Measurements from ENCODE around the gene POTEI.
"Not testable (repeated sequence)": the region's sequence is repeated elsewhere in the genome, so short reads cannot be mapped to it uniquely, and the experiment has no call there.

The POTEI gene

DNA sequence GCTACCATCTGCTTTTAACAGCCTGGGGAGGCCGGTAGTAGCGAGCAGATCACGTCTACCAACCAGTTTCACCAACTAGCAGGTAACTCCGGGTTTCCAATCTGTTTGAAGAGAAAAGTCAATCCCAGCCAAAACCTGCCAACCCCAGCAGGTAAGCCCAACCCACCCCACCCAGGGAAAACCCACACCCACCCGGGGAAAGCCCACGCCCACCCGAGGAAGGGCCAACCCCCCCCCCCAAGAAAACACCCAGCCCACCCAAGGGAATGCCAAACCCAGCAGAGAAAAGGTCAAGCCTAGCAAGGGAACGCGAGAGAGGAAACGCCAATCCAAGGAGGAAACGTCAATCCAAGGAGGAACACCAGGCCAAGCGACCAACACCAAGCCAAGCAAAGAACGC, at the start of gene POTEI:
Gene POTEI, minus strand, starts transcription at position 101 of the 400 bp plus-strand sequence. Its CDS starts 93 bp downstream, at position 8.
- H4K20me1 ChIP-seq (ENCODE audit: insufficient read depth, low read length); H3K4me1 ChIP-seq (ENCODE audit: insufficient read depth, low read length); H2AFZ ChIP-seq (ENCODE audit: low read depth, low read length); H3K9ac ChIP-seq (ENCODE audit: low read depth, low read length); H3K4me2 ChIP-seq (ENCODE audit: insufficient read depth, low read length); H3K79me2 ChIP-seq (ENCODE audit: insufficient read depth, low read length); H3K27ac ChIP-seq (ENCODE audit: low read length); DNase-seq; H3K27me3 ChIP-seq (ENCODE audit: insufficient read depth, low read length, poor library complexity); H3K4me3 ChIP-seq (ENCODE audit: low read depth in 1 of 2, low read length in 2 of 2); H3K9me3 ChIP-seq (ENCODE audit: insufficient read depth, low read length, severe bottlenecking); H3K36me3 ChIP-seq (ENCODE audit: insufficient read depth, low read length); ATAC-seq (ENCODE audit: insufficient read depth, low read depth): not testable (repeated sequence)

DNA sequence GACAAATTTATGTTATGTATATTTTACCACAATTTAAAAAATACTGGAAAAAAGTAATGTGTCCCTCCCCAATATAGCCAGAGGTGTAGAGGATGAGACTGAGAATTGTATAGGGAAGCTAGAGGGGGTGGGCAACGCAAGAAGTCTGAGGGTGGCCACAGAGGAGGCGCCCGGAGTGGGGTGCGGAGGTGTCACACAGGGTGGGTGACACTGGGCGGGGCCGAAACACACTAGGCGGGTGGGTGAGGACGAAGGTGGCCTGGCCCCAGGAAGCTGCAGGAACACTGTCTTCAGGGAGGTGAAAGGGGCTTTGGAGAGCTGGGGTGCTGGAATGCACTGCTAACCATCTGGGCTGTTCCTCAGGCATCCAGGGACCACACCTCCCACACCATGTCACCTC, 47.3 kb upstream of the POTEI start:
- not testable (repeated sequence) for DNase-seq; H3K36me3 ChIP-seq (ENCODE audit: insufficient read depth, low read length); H3K27me3 ChIP-seq (ENCODE audit: insufficient read depth, low read length, poor library complexity); H3K9me3 ChIP-seq (ENCODE audit: insufficient read depth, low read length, severe bottlenecking); H3K4me2 ChIP-seq (ENCODE audit: insufficient read depth, low read length); H3K27ac ChIP-seq (ENCODE audit: low read length); H3K4me3 ChIP-seq (ENCODE audit: low read depth in 1 of 2, low read length in 2 of 2); H2AFZ ChIP-seq (ENCODE audit: low read depth, low read length); H3K79me2 ChIP-seq (ENCODE audit: insufficient read depth, low read length); H3K9ac ChIP-seq (ENCODE audit: low read depth, low read length); H3K4me1 ChIP-seq (ENCODE audit: insufficient read depth, low read length); H4K20me1 ChIP-seq (ENCODE audit: insufficient read depth, low read length); ATAC-seq (ENCODE audit: insufficient read depth, low read depth)

DNA sequence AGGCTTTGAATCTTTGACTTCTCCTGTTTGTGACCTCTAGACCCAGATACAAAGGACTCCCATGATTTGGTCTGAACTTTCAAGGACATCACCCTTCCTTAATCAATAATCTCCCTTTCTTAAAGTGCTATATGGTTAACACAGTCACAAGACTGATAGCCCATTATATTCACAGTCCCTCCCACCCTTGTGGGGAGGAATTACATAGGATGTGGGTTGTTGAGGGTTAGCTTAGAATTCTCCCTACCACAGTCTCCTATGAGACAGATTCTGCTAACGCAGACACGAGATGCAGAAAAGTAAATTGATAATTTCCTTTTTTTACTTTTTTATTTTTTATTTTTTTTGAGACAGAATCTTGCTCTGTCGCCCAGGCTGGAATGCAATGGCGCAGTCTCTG, 45.0 kb upstream of the POTEI start:
- ATAC-seq (ENCODE audit: insufficient read depth, low read depth); H3K79me2 ChIP-seq (ENCODE audit: insufficient read depth, low read length); H3K36me3 ChIP-seq (ENCODE audit: insufficient read depth, low read length): not testable (repeated sequence)

DNA sequence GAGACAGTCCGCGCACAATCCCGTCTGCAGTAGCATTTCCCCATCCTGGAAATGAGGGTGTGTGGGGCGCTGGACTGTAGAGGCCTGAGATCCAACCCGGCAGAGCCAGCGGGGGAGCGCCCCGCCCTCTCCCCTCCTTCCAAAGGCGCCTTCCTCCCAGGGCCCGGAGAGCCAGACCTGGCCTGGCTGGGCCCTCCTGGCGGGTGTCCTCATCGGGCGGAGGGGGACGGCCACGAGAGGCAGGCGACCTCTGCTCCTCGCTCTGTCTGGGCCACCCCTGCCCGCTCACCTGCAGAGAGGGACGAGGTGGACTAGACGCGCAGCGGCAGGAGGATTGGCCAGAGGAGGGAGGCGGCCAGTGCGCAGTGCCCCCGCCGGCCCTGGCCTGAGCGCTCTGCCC, 40.3 kb upstream of the POTEI start:
- DNase-seq: not testable (repeated sequence)

More for the DNA sequence above, 45.0 kb upstream of the POTEI start:
- DNase-seq; H2AFZ ChIP-seq (ENCODE audit: low read depth, low read length); H3K4me2 ChIP-seq (ENCODE audit: insufficient read depth, low read length); H3K9me3 ChIP-seq (ENCODE audit: insufficient read depth, low read length, severe bottlenecking); H3K4me3 ChIP-seq (ENCODE audit: low read depth in 1 of 2, low read length in 2 of 2); H3K27me3 ChIP-seq (ENCODE audit: insufficient read depth, low read length, poor library complexity); H4K20me1 ChIP-seq (ENCODE audit: insufficient read depth, low read length); H3K4me1 ChIP-seq (ENCODE audit: insufficient read depth, low read length); H3K27ac ChIP-seq (ENCODE audit: low read length); H3K9ac ChIP-seq (ENCODE audit: low read depth, low read length): not testable (repeated sequence)

GRCh38 chr2:130548418-130548817, 39.3 kb upstream of the POTEI start:
- ATAC-seq (ENCODE audit: insufficient read depth, low read depth); H3K9me3 ChIP-seq (ENCODE audit: insufficient read depth, low read length, severe bottlenecking); H3K4me2 ChIP-seq (ENCODE audit: insufficient read depth, low read length); H3K27ac ChIP-seq (ENCODE audit: low read length); H3K27me3 ChIP-seq (ENCODE audit: insufficient read depth, low read length, poor library complexity); H3K79me2 ChIP-seq (ENCODE audit: insufficient read depth, low read length); H3K36me3 ChIP-seq (ENCODE audit: insufficient read depth, low read length); DNase-seq; H2AFZ ChIP-seq (ENCODE audit: low read depth, low read length); H3K4me3 ChIP-seq (ENCODE audit: low read depth in 1 of 2, low read length in 2 of 2); H3K4me1 ChIP-seq (ENCODE audit: insufficient read depth, low read length); H3K9ac ChIP-seq (ENCODE audit: low read depth, low read length); H4K20me1 ChIP-seq (ENCODE audit: insufficient read depth, low read length): not testable (repeated sequence)

More for the DNA sequence above, 40.3 kb upstream of the POTEI start:
- not testable (repeated sequence) for H2AFZ ChIP-seq (ENCODE audit: low read depth, low read length); H3K4me3 ChIP-seq (ENCODE audit: low read depth in 1 of 2, low read length in 2 of 2); ATAC-seq (ENCODE audit: insufficient read depth, low read depth); H3K36me3 ChIP-seq (ENCODE audit: insufficient read depth, low read length); H3K27me3 ChIP-seq (ENCODE audit: insufficient read depth, low read length, poor library complexity); H3K9ac ChIP-seq (ENCODE audit: low read depth, low read length); H3K4me2 ChIP-seq (ENCODE audit: insufficient read depth, low read length); H3K4me1 ChIP-seq (ENCODE audit: insufficient read depth, low read length); H3K9me3 ChIP-seq (ENCODE audit: insufficient read depth, low read length, severe bottlenecking); H4K20me1 ChIP-seq (ENCODE audit: insufficient read depth, low read length); H3K27ac ChIP-seq (ENCODE audit: low read length); H3K79me2 ChIP-seq (ENCODE audit: insufficient read depth, low read length)

DNA sequence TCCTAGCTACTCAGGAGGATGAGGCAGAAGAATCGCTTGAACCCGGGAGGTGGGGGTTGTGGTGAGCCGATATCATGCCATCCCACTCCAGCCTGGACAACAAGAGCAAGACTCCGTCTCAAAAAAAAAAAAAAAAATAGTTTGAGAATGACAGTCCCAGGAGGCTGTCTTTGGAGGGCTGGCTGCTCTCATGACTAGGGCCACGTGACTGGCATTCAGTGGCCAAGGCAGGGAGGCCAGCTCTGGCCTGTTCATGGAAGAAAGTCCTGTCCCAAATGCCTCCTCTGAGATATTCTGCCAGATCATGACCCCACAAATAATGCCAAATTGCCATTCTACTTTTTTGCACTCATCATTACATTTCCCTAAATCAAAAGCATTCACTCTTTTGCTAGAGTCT, 35.9 kb upstream of the POTEI start:
- H3K9ac ChIP-seq (ENCODE audit: low read depth, low read length); H3K27me3 ChIP-seq (ENCODE audit: insufficient read depth, low read length, poor library complexity); H3K4me3 ChIP-seq (ENCODE audit: low read depth in 1 of 2, low read length in 2 of 2); H3K79me2 ChIP-seq (ENCODE audit: insufficient read depth, low read length); H3K36me3 ChIP-seq (ENCODE audit: insufficient read depth, low read length); DNase-seq; ATAC-seq (ENCODE audit: insufficient read depth, low read depth); H4K20me1 ChIP-seq (ENCODE audit: insufficient read depth, low read length); H3K27ac ChIP-seq (ENCODE audit: low read length); H3K4me1 ChIP-seq (ENCODE audit: insufficient read depth, low read length); H3K4me2 ChIP-seq (ENCODE audit: insufficient read depth, low read length); H3K9me3 ChIP-seq (ENCODE audit: insufficient read depth, low read length, severe bottlenecking); H2AFZ ChIP-seq (ENCODE audit: low read depth, low read length): not testable (repeated sequence)

DNA sequence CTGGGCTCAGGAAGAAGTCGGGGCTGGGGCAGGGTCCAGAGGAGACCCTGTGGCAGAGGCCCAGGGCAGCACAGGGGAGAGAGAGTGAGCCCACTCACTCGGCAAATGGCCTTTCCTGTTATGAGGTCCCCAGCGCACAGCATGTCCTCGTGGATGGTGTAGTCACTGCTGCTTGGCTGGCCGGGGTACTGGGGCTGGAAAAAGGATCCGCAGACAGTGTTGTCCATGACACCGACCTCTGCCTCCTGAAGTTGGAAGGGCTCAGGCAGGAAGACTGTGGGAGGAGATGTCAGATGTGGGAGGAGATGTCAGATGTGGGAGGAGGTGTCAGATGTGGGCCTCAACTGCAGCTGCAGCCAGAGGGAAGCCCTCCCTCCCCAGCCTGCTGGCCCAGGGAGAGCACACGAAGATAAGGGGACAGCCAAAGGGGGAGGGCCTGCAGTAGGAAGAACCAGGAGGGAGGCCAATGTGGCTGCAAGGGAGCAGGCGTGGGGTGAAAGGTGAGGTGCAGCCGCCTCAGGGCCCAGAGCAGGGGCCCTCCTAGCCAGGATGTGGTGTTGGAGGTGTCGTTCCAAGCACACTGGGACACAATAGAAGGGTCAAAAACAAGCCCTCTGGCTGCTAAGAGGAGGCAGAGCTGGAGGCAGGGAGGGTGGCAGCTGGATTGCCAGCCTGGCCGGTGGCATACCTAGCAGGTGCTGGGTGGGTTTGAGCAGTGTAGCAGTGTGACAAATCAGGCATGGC, 34.8 kb upstream of the POTEI start:
- H3K27ac ChIP-seq (ENCODE audit: low read length); H3K4me2 ChIP-seq (ENCODE audit: insufficient read depth, low read length); H3K27me3 ChIP-seq (ENCODE audit: insufficient read depth, low read length, poor library complexity); H2AFZ ChIP-seq (ENCODE audit: low read depth, low read length); H3K9ac ChIP-seq (ENCODE audit: low read depth, low read length); H3K4me1 ChIP-seq (ENCODE audit: insufficient read depth, low read length); H3K36me3 ChIP-seq (ENCODE audit: insufficient read depth, low read length); H4K20me1 ChIP-seq (ENCODE audit: insufficient read depth, low read length); DNase-seq; H3K79me2 ChIP-seq (ENCODE audit: insufficient read depth, low read length); H3K9me3 ChIP-seq (ENCODE audit: insufficient read depth, low read length, severe bottlenecking); H3K4me3 ChIP-seq (ENCODE audit: low read depth in 1 of 2, low read length in 2 of 2): not testable (repeated sequence)
- ATAC-seq (ENCODE audit: insufficient read depth, low read depth): peak; percentile 39; the same call in 2 of the 3 replicates

DNA sequence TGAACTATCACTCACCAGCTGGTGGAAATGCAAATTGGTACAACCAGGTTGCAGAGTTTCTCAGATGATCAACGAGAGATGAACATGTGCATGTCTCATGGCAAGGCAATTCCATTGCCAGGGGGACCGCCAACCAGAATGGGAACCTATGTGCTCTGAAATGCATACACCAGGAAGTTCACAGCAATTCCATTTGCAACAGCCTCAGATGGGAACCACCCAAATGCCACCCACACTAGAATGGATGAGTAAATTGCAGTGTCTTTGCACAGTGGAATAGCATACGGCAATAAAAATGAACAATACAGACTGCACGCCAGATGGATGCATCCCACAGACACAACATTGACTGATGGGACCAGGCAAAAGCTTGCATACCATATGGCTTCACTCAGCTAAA, 33.7 kb upstream of the POTEI start:
- H2AFZ ChIP-seq (ENCODE audit: low read depth, low read length); DNase-seq; H3K4me3 ChIP-seq (ENCODE audit: low read depth in 1 of 2, low read length in 2 of 2); H3K36me3 ChIP-seq (ENCODE audit: insufficient read depth, low read length); H3K4me2 ChIP-seq (ENCODE audit: insufficient read depth, low read length); ATAC-seq (ENCODE audit: insufficient read depth, low read depth); H3K9ac ChIP-seq (ENCODE audit: low read depth, low read length); H3K79me2 ChIP-seq (ENCODE audit: insufficient read depth, low read length); H3K9me3 ChIP-seq (ENCODE audit: insufficient read depth, low read length, severe bottlenecking); H3K27ac ChIP-seq (ENCODE audit: low read length); H3K27me3 ChIP-seq (ENCODE audit: insufficient read depth, low read length, poor library complexity); H4K20me1 ChIP-seq (ENCODE audit: insufficient read depth, low read length); H3K4me1 ChIP-seq (ENCODE audit: insufficient read depth, low read length): not testable (repeated sequence)

Data from DND-41 (cell line).